Esophagus squamous epithelium (tissue), 5 donors: ENCODE measurements around the gene CCSER1. TPM values are rescaled to one million over a fixed set of nuclear protein-coding genes. Genes with fewer than 3 reads are reported as not detected.

ENCODE experiments used
- DNase-seq: peaks from one replicate; lab custom pipeline; 2025; lab: John Stamatoyannopoulos, UW
- H3K27ac ChIP-seq, 4 donors: fragments of 200-600 bp; sonication (generic); one replicate each; pipeline ENCODE4 v1.5.1; 2016 to 2019; ENCODE audit warnings: mild to moderate bottlenecking in 1 of 4
- H3K27me3 ChIP-seq, 4 donors: fragments of 200-600 bp; sonication (generic); 1 replicate in 3 of 4; 2 replicates in 1 of 4; pipeline versions ENCODE4 v1.5.1 to v1.6.0; 2017 to 2021; ENCODE audit warnings: antibody characterized with exemption in 1 of 4
- H3K36me3 ChIP-seq, 3 donors: fragments of 200-600 bp; sonication (generic); one replicate each; pipeline ENCODE4 v1.5.1; 2016 to 2019
- H3K4me1 ChIP-seq, 3 donors: fragments of 200-600 bp; sonication (generic); one replicate each; pipeline ENCODE4 v1.5.1; 2017 to 2019
- H3K4me3 ChIP-seq, 4 donors: fragments of 200-600 bp; sonication (generic); 1 replicate in 3 of 4; 2 replicates in 1 of 4; pipeline ENCODE4 v1.5.1; 2016 to 2019; ENCODE audit warnings: mild to moderate bottlenecking in 2 of 4, moderate library complexity in 1 of 4
- H3K9me3 ChIP-seq, 3 donors: fragments of 200-600 bp; sonication (generic); one replicate each; pipeline ENCODE4 v1.5.1; 2016 to 2019
- CTCF ChIP-seq, 6 experiments: fragments of 450-650 bp in 4 of 6; fragments of 200-600 bp in 2 of 6; sonication (generic) in 2 of 6; IDR thresholded peaks; one replicate each; pipeline ENCODE4 v1.5.1; 2016 to 2019; ENCODE audit warnings: antibody characterized with exemption in 6 of 6, mild to moderate bottlenecking in 4 of 6, moderate library complexity in 4 of 6
- POLR2A ChIP-seq, 4 donors: fragments of 450-650 bp; IDR thresholded peaks; one replicate each; pipeline ENCODE4 v1.6.1; 2017; ENCODE audit warnings: antibody characterized with exemption in 4 of 4, mild to moderate bottlenecking in 4 of 4, moderate library complexity in 3 of 4
- WGBS, 2 donors: methylation state at CpG; one replicate each; pipeline ENCODE4 v1.1.5; 2018; 5-methylcytosine and 5-hydroxymethylcytosine counted together
- intact Hi-C: fragments of 100-400 bp; cut with DNase I; formaldehyde crosslinking; loops from one replicate; pipeline ENCODE4 v1.15.0; 2022
- total RNA-seq, 4 donors: library from RNA; depleted of rRNA; stranded (reverse); fragments of >200 nt; gene quantifications; one replicate each; pipeline ENCODE4 v1.1.0, GENCODE V29; 2016
- donor health status: DM: yes; HTN: yes; CAD: no.

CCSER1 gene
- total RNA-seq, 4 donors from 2014 or later: 1.2 to 12.4 (median 2.2) TPM

- H3K36me3 ChIP-seq: no peaks in the 10 kb centered on the region
- no peak overlapping the region for H3K4me3 ChIP-seq
- WGBS, 2 donors: 79 to 90% methylated on average over 2 of the region's 2 CpGs
- H3K27ac ChIP-seq: no peak overlapping the region
- H3K4me1 ChIP-seq: no peaks in the 10 kb centered on the region
- no peaks in the 10 kb centered on the region for H3K9me3 ChIP-seq
- intact Hi-C loops: no loop called here
- no peaks in the 10 kb centered on the region for H3K27me3 ChIP-seq
- TF ChIP-seq CTCF (IDR thresholded peaks at IDR 0.05) (no peak), POLR2A (IDR thresholded peaks at IDR 0.05) (no peak)
- no peak for DNase-seq
Measured at GRCh38 chr4:91065117-91065516, 937.9 kb downstream of the CCSER1 start.

- Histone ChIP-seq H3K27me3 (no peaks in the 10 kb centered on the region), H3K27ac (no peak overlapping the region), H3K4me1 (no peaks in the 10 kb centered on the region), H3K4me3 (no peak overlapping the region), H3K36me3 (no peaks in the 10 kb centered on the region), H3K9me3 (no peaks in the 10 kb centered on the region)
- intact Hi-C loops: no loop called here
- WGBS, 2 donors: 95 to 97% methylated on average over 3 of the region's 3 CpGs
- DNase-seq: no peak
- TF ChIP-seq POLR2A (IDR thresholded peaks at IDR 0.05) (no peak), CTCF (IDR thresholded peaks at IDR 0.05) (no peak)
Measured at GRCh38 chr4:91070736-91071135, 943.5 kb downstream of the CCSER1 start.

- Histone ChIP-seq H3K4me3 (no peak overlapping the region), H3K4me1 (no peaks in the 10 kb centered on the region), H3K27me3 (no peaks in the 10 kb centered on the region), H3K27ac (no peak overlapping the region), H3K9me3 (peaks cover 0 to 11% (median 0%) of the 10 kb centered on the region in 3 donors), H3K36me3 (no peaks in the 10 kb centered on the region)
- intact Hi-C loops: no loop called here
- TF ChIP-seq POLR2A (IDR thresholded peaks at IDR 0.05): no peak
- TF ChIP-seq CTCF (IDR thresholded peaks at IDR 0.05): no peak
- DNase-seq: no peak
Measured at GRCh38 chr4:91076147-91076546, 949.0 kb downstream of the CCSER1 start.

GRCh38 chr4:91085961-91086360 is 958.8 kb downstream of the CCSER1 start:
- no peaks in the 10 kb centered on the region for H3K36me3 ChIP-seq
- DNase-seq: no peak
- intact Hi-C loops: no loop called here
- TF ChIP-seq POLR2A (IDR thresholded peaks at IDR 0.05): no peak
- no peak for TF ChIP-seq CTCF (IDR thresholded peaks at IDR 0.05)
- H3K27me3 ChIP-seq: no peaks in the 10 kb centered on the region
- no peak overlapping the region for H3K27ac ChIP-seq
- no peaks in the 10 kb centered on the region for H3K4me1 ChIP-seq
- no peaks in the 10 kb centered on the region for H3K9me3 ChIP-seq
- H3K4me3 ChIP-seq: no peak overlapping the region
- 67 to 83% methylated on average over 2 of the region's 2 CpGs for WGBS, 2 donors

GRCh38 chr4:91087743-91088142 is 960.5 kb downstream of the CCSER1 start:
- H3K27me3 ChIP-seq: no peaks in the 10 kb centered on the region
- H3K9me3 ChIP-seq: no peaks in the 10 kb centered on the region
- no peaks in the 10 kb centered on the region for H3K36me3 ChIP-seq
- no peak for DNase-seq
- intact Hi-C loops: no loop called here
- H3K4me3 ChIP-seq: no peak overlapping the region
- no peak overlapping the region for H3K27ac ChIP-seq
- no peak for TF ChIP-seq POLR2A (IDR thresholded peaks at IDR 0.05)
- H3K4me1 ChIP-seq: peaks cover 0 to 17% (median 4%) of the 10 kb centered on the region in 3 donors
- 91 to 96% methylated on average over 1 of the region's 1 CpG for WGBS, 2 donors

GRCh38 chr4:91089178-91089577 is 962.0 kb downstream of the CCSER1 start:
- Histone ChIP-seq H3K27me3 (no peaks in the 10 kb centered on the region), H3K27ac (no peak overlapping the region), H3K36me3 (no peaks in the 10 kb centered on the region), H3K4me3 (no peak overlapping the region), H3K9me3 (no peaks in the 10 kb centered on the region), H3K4me1 (peaks cover 0 to 31% (median 5%) of the 10 kb centered on the region in 3 donors)
- DNase-seq: no peak
- TF ChIP-seq POLR2A (IDR thresholded peaks at IDR 0.05) (no peak), CTCF (IDR thresholded peaks at IDR 0.05) (no peak)
- 60 to 63% methylated on average over 3 of the region's 3 CpGs for WGBS, 2 donors
- intact Hi-C loops: no loop called here
